Hair follicular keratinocyte (primary cell): ENCODE results near the gene NDST3. TPM values are rescaled to one million over a fixed set of nuclear protein-coding genes. Genes with fewer than 3 reads are reported as not detected.

Experiments used
- total RNA-seq: library from RNA; depleted of rRNA; stranded (reverse); fragments of >200 nt; gene quantifications from 2 replicates; pipeline ENCODE4 v1.2.3, GENCODE V29; 2015

Gene NDST3
- total RNA-seq = not detected in 2 replicates

GRCh38 chr4:118034053-118034785 lies at the start of gene NDST3:
Gene NDST3 (plus strand): TSS chr4:118034486. CDS start chr4:118053911, 19,425 bp downstream.

